GM12878 (cell line): ENCODE results near the gene ZDHHC1. TPM values are rescaled to one million over a fixed set of nuclear protein-coding genes. Genes with fewer than 3 reads are reported as not detected.

Experiments
- ATAC-seq: fragments of 200-7000 bp; cut with Tn5 transposase; 3 replicates; pipeline ENCODE4 v1.9.1; 2020; ENCODE audit warnings: mild to moderate bottlenecking, moderate library complexity
- BruUV-seq: library from RNA; stranded (reverse); fragments of 400-500 nt; replicated peaks from 2 replicates; lab custom pipeline; 2021; lab: Mats Ljungman, UMichigan
- CTCF ChIA-PET: fragments of 300-600 bp; sonication (Branson Sonifier 250); formaldehyde crosslinking; extraction: SDS; loops from one replicate; lab custom pipeline; 2021; ENCODE audit warnings: inconsistent platforms; lab: Yijun Ruan, JAX
- POLR2A ChIA-PET: fragments of 350-600 bp; formaldehyde crosslinking; extraction: SDS; loops from one replicate; lab custom pipeline; 2021; ENCODE audit warnings: inconsistent platforms; lab: Charles Lee
- RAD21 ChIA-PET: fragments of 300-600 bp; sonication (Branson Sonifier 250); formaldehyde crosslinking; loops from one replicate; lab custom pipeline; 2023; ENCODE audit warnings: antibody characterized with exemption; ENCODE audit not compliant: unreplicated experiment; lab: Charles Lee
- SMC1A ChIA-PET: fragments of 300-600 bp; sonication (Branson Sonifier 250); formaldehyde crosslinking; loops from one replicate; lab custom pipeline; 2023; ENCODE audit not compliant: unreplicated experiment, uncharacterized antibody; lab: Charles Lee
- DNase-seq: peaks from one replicate; pipeline ENCODE4 v3.0.0-alpha.2; 2011; ENCODE audit warnings: low read depth, low spot score
- FAIRE-seq: peaks from 3 replicates; lab custom pipeline; 2011; peaks lifted over from hg19 to GRCh38; lab: Jason Lieb, UNC
- H2AFZ ChIP-seq: 2 replicates; pipeline ENCODE4 v1.6.0; 2011; ENCODE audit warnings: low read depth, low read length, control low read depth; ENCODE audit not compliant: control insufficient read depth
- H3K27ac ChIP-seq: 2 replicates; pipeline ENCODE4 v1.5.1; 2011; ENCODE audit warnings: control low read depth; ENCODE audit not compliant: control insufficient read depth, insufficient read depth
- H3K27me3 ChIP-seq, 2 experiments: replicated peaks in 1 of 2; 2 replicates each; pipeline versions ENCODE4 v1.6.0 to v1.6.1; 2011; ENCODE audit warnings: low read length in 1 of 2; ENCODE audit not compliant: control insufficient read depth in 2 of 2, insufficient read depth in 2 of 2
- H3K36me3 ChIP-seq, 2 experiments: 2 replicates each; pipeline ENCODE4 v1.5.1; 2011; ENCODE audit warnings: low read length in 1 of 2; ENCODE audit not compliant: control insufficient read depth in 2 of 2, insufficient read depth in 2 of 2
- H3K4me1 ChIP-seq: 2 replicates; pipeline ENCODE4 v1.6.1; 2011; ENCODE audit warnings: mild to moderate bottlenecking, low read length, moderate library complexity, mixed read lengths; ENCODE audit not compliant: control insufficient read depth, insufficient read depth
- H3K4me2 ChIP-seq: 2 replicates; pipeline ENCODE4 v1.6.0; 2011; ENCODE audit warnings: control low read depth; ENCODE audit not compliant: control insufficient read depth, insufficient read depth
- H3K4me3 ChIP-seq: fragments of 200-600 bp; sonication (generic); 2 replicates; pipeline ENCODE4 v1.5.1; 2016
- H3K79me2 ChIP-seq: 2 replicates; pipeline ENCODE4 v1.6.0; 2011; ENCODE audit warnings: low read length; ENCODE audit not compliant: control insufficient read depth, insufficient read depth
- H3K9ac ChIP-seq: 2 replicates; pipeline ENCODE4 v1.8.0; 2011; ENCODE audit warnings: low read length, control low read depth, mixed read lengths; ENCODE audit not compliant: control insufficient read depth, insufficient read depth
- H3K9me3 ChIP-seq: replicated peaks from 3 replicates; pipeline ENCODE4 v1.5.1; 2011; ENCODE audit warnings: mild to moderate bottlenecking, low read length; ENCODE audit not compliant: control insufficient read depth, insufficient read depth
- H4K20me1 ChIP-seq: 2 replicates; pipeline ENCODE4 v1.6.0; 2011; ENCODE audit not compliant: control insufficient read depth, insufficient read depth
- MYB ChIP-seq: fragments of 150-350 bp; IDR thresholded peaks from 2 replicates; pipeline ENCODE4 v1.6.1; 2014; ENCODE audit warnings: mild to moderate bottlenecking, low read depth, low read length, borderline replicate concordance
- NR2C1 ChIP-seq: fragments of 450-650 bp; IDR thresholded peaks from 2 replicates; pipeline ENCODE4 v1.6.1; 2017; ENCODE audit warnings: antibody characterized with exemption, mild to moderate bottlenecking, moderate library complexity
- SIN3A ChIP-seq: IDR thresholded peaks from 2 replicates; pipeline ENCODE4 v1.6.1; 2012; ENCODE audit warnings: low read depth, low read length, improper control_type of control experiment
- WGBS: methylation state at CpG from one replicate; pipeline ENCODE4 v1.1.6; 2016; ENCODE audit warnings: low lambda C conversion rate; ENCODE audit not compliant: insufficient replicate concordance, insufficient coverage; ENCODE audit errors: missing lambda C conversion rate; 5-methylcytosine and 5-hydroxymethylcytosine counted together
- in situ Hi-C: fragments of 300-500 bp; cut with MboI; formaldehyde crosslinking; loops from 9 replicates; pipeline ENCODE4 v1.14.3; 2018; ENCODE audit warnings: mixed read lengths
- intact Hi-C: fragments of 100-400 bp; cut with micrococcal nuclease; formaldehyde crosslinking; loops from one replicate; pipeline ENCODE4 v1.14.2; 2022; ENCODE audit not compliant: unreplicated experiment
- polyA plus RNA-seq, 11 experiments: library from polyadenylated mRNA; depleted of rRNA in 4 of 11; unstranded in 6 of 11; stranded (reverse) in 5 of 11; fragments of >200 nt; fragmentation: Nextera tagmentation in 4 of 11; fragmentation: Illumina TruSeq in 1 of 11; extraction: Ambion mirVana in 4 of 11; extraction: Trizol in 1 of 11; gene quantifications; 1 replicate in 1 of 11; 2 replicates in 10 of 11; pipeline versions ENCODE4 v1.2.1 to v1.2.3, GENCODE V29; 2011 to 2016; ENCODE audit warnings: inconsistent platforms in 2 of 11, missing spikeins in 2 of 11, low read depth in 1 of 11
- total RNA-seq, 4 experiments: library from RNA; depleted of rRNA in 3 of 4; stranded (reverse); fragments of >200 nt in 3 of 4; fragmentation: Illumina TruSeq in 1 of 4; extraction: Trizol in 1 of 4; gene quantifications; 2 replicates each; pipeline versions ENCODE4 v1.2.1 to v1.2.3, GENCODE V29; 2013 to 2021

Gene ZDHHC1
- total and polyA plus RNA-seq, 10 of the 15 experiments (the other 5 are each of a cell fraction or from before 2014, with no cell fraction given): 0.07 to 1.2 (median 0.66) TPM; not detected in 2

DNA sequence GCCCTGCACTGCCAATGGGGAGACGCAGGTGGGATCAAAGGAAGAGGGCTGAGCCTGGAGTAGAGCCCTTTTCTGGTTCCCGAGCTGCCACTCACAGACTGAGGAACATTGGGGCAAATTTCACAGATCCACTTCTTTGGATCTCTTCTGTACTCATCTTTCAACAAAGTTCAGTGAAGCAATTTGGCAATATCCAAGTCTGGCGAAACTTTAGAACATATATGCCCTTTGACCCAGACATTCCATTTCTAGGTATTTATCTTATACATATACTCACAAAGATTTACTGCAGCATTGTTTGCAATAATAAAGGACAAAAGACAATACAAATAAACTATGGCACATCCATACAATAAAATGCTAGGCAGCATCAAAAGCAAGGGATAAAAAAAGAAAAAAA is 4.9 kb downstream of the ZDHHC1 start:
- Histone ChIP-seq H3K36me3 (no peaks in the 10 kb centered on the region), H3K79me2 (no peaks in the 10 kb centered on the region), H3K4me2 (no peak overlapping the region), H3K9me3 (no peaks in the 10 kb centered on the region), H3K4me1 (peaks cover 7% of the 10 kb centered on the region; the same call in 1 of the 2 replicates), H3K4me3 (no peak overlapping the region), H2AFZ (no peak overlapping the region), H3K9ac (no peak overlapping the region), H3K27me3 (no peaks in the 10 kb centered on the region; a peak in 1 of 4 replicates), H3K27ac (no peak overlapping the region), H4K20me1 (no peaks in the 10 kb centered on the region)
- DNase-seq (no peak), ATAC-seq (no peak), FAIRE-seq (no peak)
- ChIA-PET RAD21 (interaction anchor here (1.0 kb wide), 1 partner anchor 12 kb away, joined by 3 read pairs; no protein-coding TSS in a partner anchor), POLR2A (no interaction called here), CTCF (no interaction called here), SMC1A (no interaction called here)
- in situ Hi-C loops (loop anchor here (25.0 kb wide), 1 partner anchor 424 kb away; the partner anchor contains the start of gene CES4A), intact Hi-C loops (no loop called here)
- no TSS peak for BruUV-seq
- 31% methylated on average over 3 of the region's 3 CpGs for WGBS
- no peak for TF ChIP-seq MYB
- TF ChIP-seq NR2C1: no peak

- no peak overlapping the region for H3K4me2 ChIP-seq
- H3K79me2 ChIP-seq: no peaks in the 10 kb centered on the region
- SMC1A ChIA-PET: no interaction called here
- ATAC-seq (no peak), FAIRE-seq (no peak), DNase-seq (no peak)
- POLR2A ChIA-PET: no interaction called here
- H2AFZ ChIP-seq: no peak overlapping the region
- TF ChIP-seq SIN3A: no peak
- CTCF ChIA-PET: no interaction called here
- H4K20me1 ChIP-seq: no peaks in the 10 kb centered on the region
- no peak overlapping the region for H3K27ac ChIP-seq
- H3K4me3 ChIP-seq: no peak overlapping the region
- in situ Hi-C loops: loop anchor here (25.0 kb wide), 1 partner anchor 422 kb away; the partner anchor contains the start of gene CES4A
- no peaks in the 10 kb centered on the region; a peak in 1 of 4 replicates for H3K27me3 ChIP-seq
- no TSS peak for BruUV-seq
- H3K36me3 ChIP-seq: no peaks in the 10 kb centered on the region
- 50% methylated on average over 8 of the region's 9 CpGs for WGBS
- intact Hi-C loops: no loop called here
- H3K4me1 ChIP-seq: peaks cover 7% of the 10 kb centered on the region; the same call in 1 of the 2 replicates
- RAD21 ChIA-PET: no interaction called here
- no peaks in the 10 kb centered on the region for H3K9me3 ChIP-seq
- H3K9ac ChIP-seq: no peak overlapping the region
Observed at GRCh38 chr16:67409631-67410030, 6.6 kb downstream of the ZDHHC1 start.
